HepG2 (cell line): ENCODE data around the gene DOP1B. TPM values are rescaled to one million over a fixed set of nuclear protein-coding genes. Genes with fewer than 3 reads are reported as not detected.

ENCODE experiments used
- ARID2 ChIP-seq: sonication (generic); formaldehyde crosslinking; IDR thresholded peaks from 2 replicates; pipeline ENCODE4 v1.8.1; 2022; ENCODE audit warnings: mild to moderate bottlenecking, missing genetic modification reagents, borderline replicate concordance
- BRF2 ChIP-seq: sonication (generic); formaldehyde crosslinking; IDR thresholded peaks from 2 replicates; pipeline ENCODE4 v1.8.1; 2022; ENCODE audit warnings: mild to moderate bottlenecking, missing genetic modification reagents
- CAMTA2 ChIP-seq: sonication (generic); formaldehyde crosslinking; IDR thresholded peaks from 2 replicates; pipeline ENCODE4 v1.4.0; 2020; ENCODE audit warnings: mild to moderate bottlenecking, missing genetic modification reagents, borderline replicate concordance
- GABPB1 ChIP-seq: IDR thresholded peaks from 2 replicates; pipeline ENCODE4 v1.6.1; 2016; ENCODE audit warnings: mild to moderate bottlenecking, missing genetic modification reagents, moderate library complexity, missing compliant biosample characterization
- LBX2 ChIP-seq: sonication (generic); formaldehyde crosslinking; IDR thresholded peaks from 2 replicates; pipeline ENCODE4 v1.5.0; 2020; ENCODE audit warnings: missing genetic modification reagents, mild to moderate bottlenecking, borderline replicate concordance
- RAD21 ChIP-seq: fragments of 450-650 bp; formaldehyde crosslinking; IDR thresholded peaks from 2 replicates; pipeline ENCODE4 v1.5.0; 2020; ENCODE audit warnings: mild to moderate bottlenecking
- ZNF333 ChIP-seq: sonication (generic); formaldehyde crosslinking; IDR thresholded peaks from 2 replicates; pipeline ENCODE4 v1.4.0; 2020; ENCODE audit warnings: mild to moderate bottlenecking, missing genetic modification reagents, borderline replicate concordance
- ZNF687 ChIP-seq: sonication (generic); formaldehyde crosslinking; IDR thresholded peaks from 2 replicates; pipeline ENCODE4 v1.5.1; 2020; ENCODE audit warnings: mild to moderate bottlenecking, missing genetic modification reagents, moderate library complexity
- ZNF747 ChIP-seq: sonication (generic); formaldehyde crosslinking; IDR thresholded peaks from 2 replicates; pipeline ENCODE4 v1.8.1; 2023; ENCODE audit warnings: missing genetic modification reagents, mild to moderate bottlenecking, borderline replicate concordance
- polyA plus RNA-seq, 8 experiments: library from polyadenylated mRNA; depleted of rRNA in 3 of 8; stranded (reverse) in 7 of 8; unstranded in 1 of 8; fragments of >200 nt; fragmentation: Illumina TruSeq in 4 of 8; extraction: Trizol in 4 of 8; gene quantifications; 2 replicates each; pipeline versions ENCODE4 v1.2.1 to v1.2.3, GENCODE V29; 2011 to 2016; ENCODE audit warnings: low read depth in 4 of 8, missing spikeins in 1 of 8, mixed read lengths in 1 of 8; ENCODE audit not compliant: insufficient read depth in 1 of 8
- total RNA-seq, 5 experiments: library from RNA; depleted of rRNA; stranded (reverse); fragments of >200 nt; fragmentation: Illumina TruSeq; extraction: Trizol; gene quantifications; 2 replicates each; pipeline ENCODE4 v1.2.3, GENCODE V29; 2016; ENCODE audit warnings: low read depth in 1 of 5
- TF ChIP-seq, protein P1 (sequence below), 2 experiments: IDR thresholded peaks; 2 replicates each; pipeline ENCODE4 v1.6.1; 2011 to 2012; ENCODE audit warnings: low read length in 2 of 2, borderline replicate concordance in 1 of 2, low read depth in 1 of 2, mild to moderate bottlenecking in 1 of 2, moderate library complexity in 1 of 2
- TF ChIP-seq, protein P2 (sequence below): sonication (generic); formaldehyde crosslinking; IDR thresholded peaks from 2 replicates; pipeline ENCODE4 v1.4.0; 2020; ENCODE audit warnings: missing genetic modification reagents
- TF ChIP-seq, protein P3 (sequence below): sonication (generic); formaldehyde crosslinking; IDR thresholded peaks from 2 replicates; pipeline ENCODE4 v1.5.0; 2020; ENCODE audit warnings: mild to moderate bottlenecking, missing genetic modification reagents, borderline replicate concordance

The DOP1B gene
- total and polyA plus RNA-seq, 2 of the 13 experiments (the other 11 are each of a cell fraction or from before 2014, with no cell fraction given) = 2.8 to 3.2 TPM

- peak; percentile 62 for TF ChIP-seq ZNF687
- no peak for TF ChIP-seq BRF2 (CRISPR knock-in tag)
- TF ChIP-seq ZNF333 (CRISPR knock-in tag) = 0 out of 2 replicates have a peak, but pooled peaks have one; percentile 77
- TF ChIP-seq, protein P1, sequence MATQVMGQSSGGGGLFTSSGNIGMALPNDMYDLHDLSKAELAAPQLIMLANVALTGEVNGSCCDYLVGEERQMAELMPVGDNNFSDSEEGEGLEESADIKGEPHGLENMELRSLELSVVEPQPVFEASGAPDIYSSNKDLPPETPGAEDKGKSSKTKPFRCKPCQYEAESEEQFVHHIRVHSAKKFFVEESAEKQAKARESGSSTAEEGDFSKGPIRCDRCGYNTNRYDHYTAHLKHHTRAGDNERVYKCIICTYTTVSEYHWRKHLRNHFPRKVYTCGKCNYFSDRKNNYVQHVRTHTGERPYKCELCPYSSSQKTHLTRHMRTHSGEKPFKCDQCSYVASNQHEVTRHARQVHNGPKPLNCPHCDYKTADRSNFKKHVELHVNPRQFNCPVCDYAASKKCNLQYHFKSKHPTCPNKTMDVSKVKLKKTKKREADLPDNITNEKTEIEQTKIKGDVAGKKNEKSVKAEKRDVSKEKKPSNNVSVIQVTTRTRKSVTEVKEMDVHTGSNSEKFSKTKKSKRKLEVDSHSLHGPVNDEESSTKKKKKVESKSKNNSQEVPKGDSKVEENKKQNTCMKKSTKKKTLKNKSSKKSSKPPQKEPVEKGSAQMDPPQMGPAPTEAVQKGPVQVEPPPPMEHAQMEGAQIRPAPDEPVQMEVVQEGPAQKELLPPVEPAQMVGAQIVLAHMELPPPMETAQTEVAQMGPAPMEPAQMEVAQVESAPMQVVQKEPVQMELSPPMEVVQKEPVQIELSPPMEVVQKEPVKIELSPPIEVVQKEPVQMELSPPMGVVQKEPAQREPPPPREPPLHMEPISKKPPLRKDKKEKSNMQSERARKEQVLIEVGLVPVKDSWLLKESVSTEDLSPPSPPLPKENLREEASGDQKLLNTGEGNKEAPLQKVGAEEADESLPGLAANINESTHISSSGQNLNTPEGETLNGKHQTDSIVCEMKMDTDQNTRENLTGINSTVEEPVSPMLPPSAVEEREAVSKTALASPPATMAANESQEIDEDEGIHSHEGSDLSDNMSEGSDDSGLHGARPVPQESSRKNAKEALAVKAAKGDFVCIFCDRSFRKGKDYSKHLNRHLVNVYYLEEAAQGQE (IDR thresholded peaks at IDR 0.05; ENCODE audit: borderline replicate concordance in 1 of 2, low read depth in 1 of 2, low read length in 2 of 2) = no peak
- TF ChIP-seq ZNF747 (CRISPR knock-in tag) = 0 out of 2 replicates have a peak, but pooled peaks have one; percentile 37
- TF ChIP-seq, protein P2, sequence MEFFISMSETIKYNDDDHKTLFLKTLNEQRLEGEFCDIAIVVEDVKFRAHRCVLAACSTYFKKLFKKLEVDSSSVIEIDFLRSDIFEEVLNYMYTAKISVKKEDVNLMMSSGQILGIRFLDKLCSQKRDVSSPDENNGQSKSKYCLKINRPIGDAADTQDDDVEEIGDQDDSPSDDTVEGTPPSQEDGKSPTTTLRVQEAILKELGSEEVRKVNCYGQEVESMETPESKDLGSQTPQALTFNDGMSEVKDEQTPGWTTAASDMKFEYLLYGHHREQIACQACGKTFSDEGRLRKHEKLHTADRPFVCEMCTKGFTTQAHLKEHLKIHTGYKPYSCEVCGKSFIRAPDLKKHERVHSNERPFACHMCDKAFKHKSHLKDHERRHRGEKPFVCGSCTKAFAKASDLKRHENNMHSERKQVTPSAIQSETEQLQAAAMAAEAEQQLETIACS (CRISPR knock-in tag) = no peak
- peak; percentile 72; the same call in 1 of the 2 replicates for TF ChIP-seq CAMTA2 (CRISPR knock-in tag)
- TF ChIP-seq ARID2 (CRISPR knock-in tag) = no peak
- TF ChIP-seq, protein P3, sequence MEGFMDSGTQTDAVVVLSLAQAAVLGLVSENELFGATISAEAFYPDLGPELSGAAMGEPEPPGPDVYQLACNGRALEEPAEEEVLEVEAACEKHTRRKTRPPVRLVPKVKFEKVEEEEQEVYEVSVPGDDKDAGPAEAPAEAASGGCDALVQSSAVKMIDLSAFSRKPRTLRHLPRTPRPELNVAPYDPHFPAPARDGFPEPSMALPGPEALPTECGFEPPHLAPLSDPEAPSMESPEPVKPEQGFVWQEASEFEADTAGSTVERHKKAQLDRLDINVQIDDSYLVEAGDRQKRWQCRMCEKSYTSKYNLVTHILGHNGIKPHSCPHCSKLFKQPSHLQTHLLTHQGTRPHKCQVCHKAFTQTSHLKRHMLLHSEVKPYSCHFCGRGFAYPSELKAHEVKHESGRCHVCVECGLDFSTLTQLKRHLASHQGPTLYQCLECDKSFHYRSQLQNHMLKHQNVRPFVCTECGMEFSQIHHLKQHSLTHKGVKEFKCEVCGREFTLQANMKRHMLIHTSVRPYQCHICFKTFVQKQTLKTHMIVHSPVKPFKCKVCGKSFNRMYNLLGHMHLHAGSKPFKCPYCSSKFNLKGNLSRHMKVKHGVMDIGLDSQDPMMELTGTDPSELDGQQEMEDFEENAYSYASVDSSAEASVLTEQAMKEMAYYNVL = no peak
- peak; percentile 55; the same call in 1 of the 2 replicates for TF ChIP-seq LBX2 (CRISPR knock-in tag)
- no peak; the same call in 1 of the 2 replicates for TF ChIP-seq GABPB1 (CRISPR knock-in tag)
- TF ChIP-seq RAD21 (CRISPR knock-in tag) = peak; percentile 24; the same call in 1 of the 2 replicates
Measured at GRCh38 chr21:36155603-36156338, 853 bp upstream of the DOP1B start (continued).
